Measurements from ENCODE around the gene EEF1AKMT1.

EEF1AKMT1 gene, protein sequence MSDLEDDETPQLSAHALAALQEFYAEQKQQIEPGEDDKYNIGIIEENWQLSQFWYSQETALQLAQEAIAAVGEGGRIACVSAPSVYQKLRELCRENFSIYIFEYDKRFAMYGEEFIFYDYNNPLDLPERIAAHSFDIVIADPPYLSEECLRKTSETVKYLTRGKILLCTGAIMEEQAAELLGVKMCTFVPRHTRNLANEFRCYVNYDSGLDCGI

DNA sequence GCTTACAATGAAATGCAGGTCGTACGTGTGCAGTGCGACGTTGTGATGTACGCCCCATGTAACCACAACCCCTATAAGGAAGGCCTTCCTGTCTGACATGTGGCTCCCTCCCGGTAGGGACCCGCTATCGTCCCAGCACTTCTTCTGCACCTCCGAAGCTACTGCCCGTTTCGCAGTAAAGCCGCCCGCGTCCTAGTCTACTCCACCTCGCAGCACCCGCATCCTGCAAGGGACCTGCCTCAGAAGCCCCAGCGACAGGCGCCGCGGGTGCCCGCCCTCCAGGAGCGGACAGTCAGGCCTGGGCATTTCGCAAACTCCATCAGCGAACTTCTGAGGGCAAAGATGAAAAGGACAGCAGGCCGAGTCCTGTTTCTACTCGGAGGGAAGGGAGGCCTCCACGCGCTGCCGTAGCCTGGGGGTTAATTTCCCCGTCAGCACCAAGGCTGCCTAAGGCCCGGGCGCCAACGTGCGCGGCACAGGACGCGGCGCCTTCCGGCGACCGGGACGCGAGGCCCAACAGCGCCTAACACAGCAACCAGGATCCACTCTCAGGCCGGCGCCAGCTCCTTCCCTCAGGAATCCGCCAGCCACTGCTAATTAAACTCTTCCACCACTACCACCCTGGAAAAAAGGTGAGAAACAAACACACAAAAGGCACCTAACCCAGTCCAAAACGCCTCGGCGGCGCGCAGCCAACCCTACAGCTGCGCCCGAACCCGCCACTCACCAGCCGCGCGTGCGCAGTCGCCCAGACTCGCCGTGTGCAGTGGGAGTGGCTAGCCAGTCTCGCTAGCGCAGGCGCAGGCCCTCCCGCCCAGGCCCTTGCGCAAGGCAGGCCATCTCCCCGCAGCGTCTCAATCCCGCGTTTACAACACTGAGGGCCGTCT lies at the start of gene EEF1AKMT1:
Gene EEF1AKMT1 (minus strand): TSS at position 768 of the 887 bp plus-strand sequence. CDS start 16,363 bp downstream, outside the sequence.
- no peaks in the 10 kb centered on the region for H3K36me3 ChIP-seq (replicated peaks)
- H3K27ac ChIP-seq, result peak within 1 kb of the TSS; percentile 84
- H3K4me3 ChIP-seq (ENCODE audit: low read depth, low read length), result peak within 1 kb of the TSS; percentile 72
- H3K27me3 ChIP-seq (replicated peaks), result no peaks in the 10 kb centered on the region
- in situ Hi-C loops (cut with HindIII; ENCODE audit: low pct_ligation_motif_present, low sequenced_read_pairs), result no loop called here
- DNase-seq, result peak; percentile 83
- TF ChIP-seq, protein P1, sequence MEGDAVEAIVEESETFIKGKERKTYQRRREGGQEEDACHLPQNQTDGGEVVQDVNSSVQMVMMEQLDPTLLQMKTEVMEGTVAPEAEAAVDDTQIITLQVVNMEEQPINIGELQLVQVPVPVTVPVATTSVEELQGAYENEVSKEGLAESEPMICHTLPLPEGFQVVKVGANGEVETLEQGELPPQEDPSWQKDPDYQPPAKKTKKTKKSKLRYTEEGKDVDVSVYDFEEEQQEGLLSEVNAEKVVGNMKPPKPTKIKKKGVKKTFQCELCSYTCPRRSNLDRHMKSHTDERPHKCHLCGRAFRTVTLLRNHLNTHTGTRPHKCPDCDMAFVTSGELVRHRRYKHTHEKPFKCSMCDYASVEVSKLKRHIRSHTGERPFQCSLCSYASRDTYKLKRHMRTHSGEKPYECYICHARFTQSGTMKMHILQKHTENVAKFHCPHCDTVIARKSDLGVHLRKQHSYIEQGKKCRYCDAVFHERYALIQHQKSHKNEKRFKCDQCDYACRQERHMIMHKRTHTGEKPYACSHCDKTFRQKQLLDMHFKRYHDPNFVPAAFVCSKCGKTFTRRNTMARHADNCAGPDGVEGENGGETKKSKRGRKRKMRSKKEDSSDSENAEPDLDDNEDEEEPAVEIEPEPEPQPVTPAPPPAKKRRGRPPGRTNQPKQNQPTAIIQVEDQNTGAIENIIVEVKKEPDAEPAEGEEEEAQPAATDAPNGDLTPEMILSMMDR (IDR thresholded peaks at IDR 0.05; ENCODE audit: low read depth, low read length, missing control alignments), result no peak

DNA sequence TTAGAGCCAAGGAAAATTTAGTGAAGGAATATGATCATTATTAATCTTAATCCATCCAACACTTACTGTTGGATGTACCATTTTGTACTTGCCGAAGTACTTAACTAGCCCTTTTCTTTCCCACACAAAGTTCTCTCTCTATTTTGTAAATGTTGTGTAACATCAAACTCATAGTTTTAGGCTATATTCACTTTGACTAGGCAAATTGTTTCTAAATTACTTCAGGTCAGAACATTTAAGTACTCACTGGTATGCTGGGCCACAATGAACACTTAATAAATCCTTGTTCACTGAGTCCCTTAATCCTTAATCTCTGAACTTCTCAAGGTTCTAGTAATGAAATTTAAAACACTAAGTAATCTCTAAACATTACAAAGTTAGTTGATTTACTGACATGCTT lies 49.3 kb upstream of the EEF1AKMT1 start:
- no peaks in the 10 kb centered on the region for H3K27me3 ChIP-seq (replicated peaks)
- H3K4me3 ChIP-seq (ENCODE audit: low read depth, low read length), result no peak overlapping the region
- in situ Hi-C loops (cut with HindIII; ENCODE audit: low pct_ligation_motif_present, low sequenced_read_pairs), result no loop called here
- DNase-seq, result no peak
- no peak overlapping the region for H3K27ac ChIP-seq
- TF ChIP-seq, protein P1 (IDR thresholded peaks at IDR 0.05; ENCODE audit: low read depth, low read length, missing control alignments), result no peak
- H3K36me3 ChIP-seq (replicated peaks), result no peaks in the 10 kb centered on the region

DNA sequence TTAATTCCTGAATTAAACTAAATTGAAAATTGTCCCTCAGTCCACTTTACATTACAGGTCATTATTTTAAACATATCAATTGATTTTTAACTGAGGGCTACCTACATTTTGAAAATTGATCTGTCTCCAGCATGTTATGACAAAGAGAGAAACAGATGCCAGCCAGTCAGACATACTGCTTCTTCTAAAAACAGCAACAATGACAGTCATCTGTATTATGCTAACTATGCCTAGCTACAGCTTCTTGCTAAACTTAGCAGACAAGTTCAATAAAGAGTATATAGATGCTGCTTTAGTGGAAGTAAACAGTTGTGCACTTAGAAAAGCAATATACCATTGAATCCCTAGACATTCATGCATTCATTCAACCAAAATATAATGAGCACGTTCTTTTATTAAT lies 48.6 kb upstream of the EEF1AKMT1 start:
- in situ Hi-C loops (cut with HindIII; ENCODE audit: low pct_ligation_motif_present, low sequenced_read_pairs), result no loop called here
- Histone ChIP-seq H3K27ac (no peak overlapping the region), H3K36me3 (replicated peaks) (no peaks in the 10 kb centered on the region), H3K4me3 (ENCODE audit: low read depth, low read length) (no peak overlapping the region), H3K27me3 (replicated peaks) (no peaks in the 10 kb centered on the region)
- TF ChIP-seq, protein P1 (IDR thresholded peaks at IDR 0.05; ENCODE audit: low read depth, low read length, missing control alignments), result no peak
- DNase-seq, result no peak

DNA sequence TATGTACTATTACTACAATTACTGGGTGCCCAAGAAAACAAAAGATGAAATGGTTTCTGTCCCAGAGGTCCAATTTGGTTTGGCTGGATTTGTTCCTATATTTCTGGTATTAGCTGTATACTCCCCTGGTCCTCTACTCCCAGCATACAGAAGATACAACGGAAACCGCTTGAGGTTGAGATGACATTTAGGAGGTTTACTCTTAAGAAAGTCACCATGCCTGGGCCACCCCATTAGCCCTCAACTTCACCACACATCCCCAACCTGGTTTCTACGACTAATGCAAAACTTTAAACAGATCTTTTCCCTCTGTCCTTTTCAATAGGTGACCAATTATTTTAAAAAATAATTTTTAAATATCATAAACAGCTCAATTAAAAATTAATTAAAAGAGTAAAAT lies 46.0 kb upstream of the EEF1AKMT1 start:
- no peak overlapping the region for H3K27ac ChIP-seq
- DNase-seq, result no peak
- no peaks in the 10 kb centered on the region for H3K36me3 ChIP-seq (replicated peaks)
- H3K27me3 ChIP-seq (replicated peaks), result no peaks in the 10 kb centered on the region
- H3K4me3 ChIP-seq (ENCODE audit: low read depth, low read length), result no peak overlapping the region
- in situ Hi-C loops (cut with HindIII; ENCODE audit: low pct_ligation_motif_present, low sequenced_read_pairs), result no loop called here
- TF ChIP-seq, protein P1 (IDR thresholded peaks at IDR 0.05; ENCODE audit: low read depth, low read length, missing control alignments), result no peak

DNA sequence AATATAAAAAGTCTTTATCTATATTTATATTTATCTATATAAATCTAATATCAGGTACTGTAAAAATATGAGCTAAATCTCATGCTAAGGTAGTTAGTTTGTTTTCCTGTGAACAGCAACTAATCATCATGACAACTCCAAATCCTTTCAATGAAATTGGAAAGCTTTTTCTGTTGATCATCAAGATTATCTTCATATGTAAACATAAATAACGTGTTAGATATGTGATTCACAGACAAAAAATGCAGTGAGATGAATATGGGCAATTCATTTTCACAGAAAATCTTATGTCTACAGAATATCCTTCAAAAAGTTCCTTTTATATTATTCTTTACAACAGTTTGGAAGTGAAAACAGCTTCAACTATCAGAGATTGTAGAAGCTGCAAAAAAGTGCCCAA lies 41.7 kb upstream of the EEF1AKMT1 start:
- in situ Hi-C loops (cut with HindIII; ENCODE audit: low pct_ligation_motif_present, low sequenced_read_pairs), result no loop called here
- H3K36me3 ChIP-seq (replicated peaks), result no peaks in the 10 kb centered on the region
- no peaks in the 10 kb centered on the region for H3K27me3 ChIP-seq (replicated peaks)
- TF ChIP-seq, protein P1 (IDR thresholded peaks at IDR 0.05; ENCODE audit: low read depth, low read length, missing control alignments), result no peak
- no peak for DNase-seq
- peak overlapping the region; percentile 88 for H3K27ac ChIP-seq
- H3K4me3 ChIP-seq (ENCODE audit: low read depth, low read length), result no peak overlapping the region
